Loucy (cell line): ENCODE data around the gene SMTNL2.

Experiments used
- H2AFZ ChIP-seq: fragments of 200-600 bp; sonication (generic); 2 replicates; pipeline ENCODE4 v1.6.0; 2016; ENCODE audit warnings: antibody characterized with exemption, mild to moderate bottlenecking, low read length, moderate library complexity
- H3F3A ChIP-seq: fragments of 200-600 bp; 2 replicates; pipeline ENCODE4 v1.6.0; 2016; ENCODE audit warnings: antibody characterized with exemption, low read depth, mild to moderate bottlenecking
- H3K27me3 ChIP-seq: fragments of 200-600 bp; sonication (generic); 2 replicates; pipeline ENCODE4 v1.6.1; 2014; ENCODE audit warnings: low read length, mild to moderate bottlenecking; ENCODE audit not compliant: insufficient read depth, poor library complexity, severe bottlenecking
- H3K36me3 ChIP-seq: fragments of 200-600 bp; sonication (generic); 2 replicates; pipeline ENCODE4 v1.6.1; 2016; ENCODE audit warnings: low read length; ENCODE audit not compliant: insufficient read depth
- H3K4me1 ChIP-seq: fragments of 200-600 bp; sonication (generic); 2 replicates; pipeline ENCODE4 v1.5.1; 2014; ENCODE audit warnings: low read length, mild to moderate bottlenecking; ENCODE audit not compliant: insufficient read depth, poor library complexity, severe bottlenecking
- H3K4me2 ChIP-seq: fragments of 200-600 bp; sonication (generic); 2 replicates; pipeline ENCODE4 v1.6.0; 2014; ENCODE audit warnings: antibody characterized with exemption, low read length, low read depth, mild to moderate bottlenecking; ENCODE audit not compliant: poor library complexity, severe bottlenecking
- H3K4me3 ChIP-seq: fragments of 200-600 bp; sonication (generic); 2 replicates; pipeline ENCODE4 v1.5.1; 2014; ENCODE audit warnings: low read length, mild to moderate bottlenecking, mixed read lengths; ENCODE audit not compliant: poor library complexity, severe bottlenecking
- H3K79me2 ChIP-seq: fragments of 200-600 bp; sonication (generic); 2 replicates; pipeline ENCODE4 v1.6.1; 2014; ENCODE audit warnings: low read length; ENCODE audit not compliant: insufficient read depth
- H3K9ac ChIP-seq: fragments of 200-600 bp; sonication (generic); 2 replicates; pipeline ENCODE4 v1.6.0; 2014; ENCODE audit warnings: mild to moderate bottlenecking, low read depth, low read length, moderate library complexity; ENCODE audit not compliant: poor library complexity, severe bottlenecking
- H3K9me2 ChIP-seq: fragments of 200-600 bp; sonication (generic); replicated peaks from 2 replicates; pipeline ENCODE4 v1.6.1; 2016; ENCODE audit warnings: low read depth, low read length, mixed read lengths
- H3K9me3 ChIP-seq: fragments of 200-600 bp; sonication (generic); 2 replicates; pipeline ENCODE4 v1.6.1; 2014; ENCODE audit warnings: mild to moderate bottlenecking, antibody characterized with exemption, low read length, low read depth; ENCODE audit not compliant: insufficient read depth
- H4K20me1 ChIP-seq: fragments of 200-600 bp; sonication (generic); 2 replicates; pipeline ENCODE4 v1.6.0; 2014; ENCODE audit warnings: antibody characterized with exemption, low read length, mild to moderate bottlenecking; ENCODE audit not compliant: insufficient read depth, poor library complexity, severe bottlenecking
- EZH2phosphoT487 ChIP-seq: fragments of 200-600 bp; IDR thresholded peaks from 2 replicates; pipeline ENCODE4 v1.6.1; 2018; ENCODE audit warnings: antibody characterized with exemption, mild to moderate bottlenecking, moderate library complexity, borderline replicate concordance
- TF ChIP-seq, protein P1 (sequence below): fragments of 200-600 bp; sonication (generic); conservative IDR thresholded peaks from 2 replicates; pipeline ENCODE4 v1.5.1; 2014; ENCODE audit warnings: mild to moderate bottlenecking, antibody characterized with exemption, low read length

Gene SMTNL2

DNA sequence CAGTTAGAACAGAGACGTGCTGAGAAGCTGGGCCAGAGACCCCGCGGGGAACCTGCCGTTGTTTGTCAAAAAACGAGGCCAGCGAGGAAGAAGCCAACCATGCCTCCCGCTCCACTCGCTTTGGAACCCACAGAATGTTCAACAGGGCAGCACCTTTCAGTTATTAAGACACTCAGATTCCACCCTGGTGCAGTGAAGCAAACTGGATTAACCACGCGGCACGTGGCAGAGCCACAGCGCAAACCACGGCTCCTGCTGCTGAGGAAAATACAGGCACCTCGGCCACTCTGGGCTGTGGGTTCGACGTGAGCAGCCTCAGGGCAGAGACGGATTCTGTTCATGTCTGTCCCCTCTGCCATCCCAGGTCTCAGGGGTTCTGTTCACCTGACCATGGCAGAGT is 32.8 kb downstream of the SMTNL2 start:
- H3K27me3 ChIP-seq: no peaks in the 10 kb centered on the region
- H3K9me3 ChIP-seq: no peaks in the 10 kb centered on the region
- no peaks in the 10 kb centered on the region for H3K36me3 ChIP-seq
- TF ChIP-seq, protein P1, sequence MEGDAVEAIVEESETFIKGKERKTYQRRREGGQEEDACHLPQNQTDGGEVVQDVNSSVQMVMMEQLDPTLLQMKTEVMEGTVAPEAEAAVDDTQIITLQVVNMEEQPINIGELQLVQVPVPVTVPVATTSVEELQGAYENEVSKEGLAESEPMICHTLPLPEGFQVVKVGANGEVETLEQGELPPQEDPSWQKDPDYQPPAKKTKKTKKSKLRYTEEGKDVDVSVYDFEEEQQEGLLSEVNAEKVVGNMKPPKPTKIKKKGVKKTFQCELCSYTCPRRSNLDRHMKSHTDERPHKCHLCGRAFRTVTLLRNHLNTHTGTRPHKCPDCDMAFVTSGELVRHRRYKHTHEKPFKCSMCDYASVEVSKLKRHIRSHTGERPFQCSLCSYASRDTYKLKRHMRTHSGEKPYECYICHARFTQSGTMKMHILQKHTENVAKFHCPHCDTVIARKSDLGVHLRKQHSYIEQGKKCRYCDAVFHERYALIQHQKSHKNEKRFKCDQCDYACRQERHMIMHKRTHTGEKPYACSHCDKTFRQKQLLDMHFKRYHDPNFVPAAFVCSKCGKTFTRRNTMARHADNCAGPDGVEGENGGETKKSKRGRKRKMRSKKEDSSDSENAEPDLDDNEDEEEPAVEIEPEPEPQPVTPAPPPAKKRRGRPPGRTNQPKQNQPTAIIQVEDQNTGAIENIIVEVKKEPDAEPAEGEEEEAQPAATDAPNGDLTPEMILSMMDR: no peak
- no peak for TF ChIP-seq EZH2phosphoT487
- H3F3A ChIP-seq: no peaks in the 10 kb centered on the region
- H3K4me3 ChIP-seq: no peak overlapping the region
- H3K4me2 ChIP-seq: no peak overlapping the region
- no peaks in the 10 kb centered on the region for H3K4me1 ChIP-seq
- H3K9me2 ChIP-seq: no peaks in the 10 kb centered on the region
- H2AFZ ChIP-seq: no peak overlapping the region
- H3K9ac ChIP-seq: no peak overlapping the region
- H3K79me2 ChIP-seq: no peaks in the 10 kb centered on the region
- no peaks in the 10 kb centered on the region for H4K20me1 ChIP-seq

DNA sequence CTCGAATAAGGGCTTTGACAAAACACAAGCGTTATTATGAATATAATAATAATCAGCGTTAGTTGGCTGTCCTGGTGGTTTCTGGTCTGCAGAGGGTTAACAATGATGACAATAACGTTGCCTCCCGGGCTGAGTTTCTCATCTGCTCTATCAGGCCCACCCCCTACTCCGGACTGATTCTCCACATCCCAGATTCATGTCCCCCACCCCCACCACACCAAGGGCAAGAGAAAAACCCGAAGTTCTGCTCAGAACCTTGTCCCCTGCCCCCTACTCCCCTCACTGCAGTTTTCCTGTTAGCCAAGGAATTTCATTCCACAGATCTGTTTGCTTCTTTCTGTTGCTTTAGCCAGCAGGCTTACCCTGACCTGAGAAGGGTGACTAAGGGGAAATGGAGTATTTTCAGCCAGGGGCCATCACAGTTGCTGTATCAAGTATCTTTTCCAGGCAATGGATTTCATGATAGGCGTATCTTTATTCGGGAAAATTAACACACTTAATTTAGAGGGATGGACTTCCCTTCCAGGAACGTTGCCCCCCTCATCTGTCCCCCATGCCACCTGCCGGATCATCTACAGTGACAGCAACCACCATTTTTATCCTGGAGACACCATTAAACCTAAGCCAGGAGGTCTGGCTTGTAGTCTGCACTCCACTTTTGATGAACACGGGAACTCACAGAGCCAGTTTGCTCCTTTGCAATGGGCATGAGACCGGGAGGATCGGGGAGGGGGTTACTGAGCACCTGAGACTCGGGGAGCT is 33.4 kb downstream of the SMTNL2 start:
- TF ChIP-seq, protein P1: no peak
- no peak for TF ChIP-seq EZH2phosphoT487
- Histone ChIP-seq H2AFZ (no peak overlapping the region), H3K4me3 (no peak overlapping the region), H3K4me2 (no peak overlapping the region), H4K20me1 (no peaks in the 10 kb centered on the region), H3K36me3 (no peaks in the 10 kb centered on the region), H3K9me2 (no peaks in the 10 kb centered on the region), H3K9ac (no peak overlapping the region), H3F3A (no peaks in the 10 kb centered on the region), H3K79me2 (no peaks in the 10 kb centered on the region), H3K9me3 (no peaks in the 10 kb centered on the region), H3K27me3 (no peaks in the 10 kb centered on the region), H3K4me1 (no peaks in the 10 kb centered on the region)

DNA sequence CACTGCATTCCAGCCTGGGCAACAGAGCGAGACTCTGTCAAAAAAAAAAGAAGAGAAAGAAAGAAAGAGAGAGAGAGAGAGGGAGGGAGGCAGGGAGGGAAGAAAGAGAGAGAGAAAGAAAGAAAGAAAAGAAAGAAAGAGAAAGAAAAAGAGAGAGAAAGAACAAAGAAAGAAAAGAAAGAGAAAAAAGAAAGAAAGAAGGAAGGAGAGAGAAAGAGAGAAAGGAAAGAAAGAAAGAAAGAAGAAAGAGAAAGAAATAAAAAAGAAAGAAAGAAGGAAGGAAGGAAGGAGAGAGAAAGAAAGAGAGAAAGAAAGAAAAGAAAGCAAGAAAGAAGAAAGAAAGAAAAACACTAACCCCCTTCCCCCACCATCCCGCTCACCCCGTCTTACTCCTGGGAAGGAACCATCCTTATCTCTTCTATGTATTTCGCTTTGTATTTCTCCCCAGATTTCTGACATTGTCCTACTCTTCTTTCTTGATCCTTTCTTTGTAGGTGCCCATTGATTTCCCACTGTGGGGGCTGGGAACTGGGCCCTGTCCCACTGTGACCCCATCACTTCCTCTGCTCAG is 36.3 kb downstream of the SMTNL2 start:
- no peak overlapping the region for H3K9ac ChIP-seq
- no peak overlapping the region for H3K4me3 ChIP-seq
- no peak for TF ChIP-seq EZH2phosphoT487
- H3F3A ChIP-seq: no peaks in the 10 kb centered on the region
- H3K4me2 ChIP-seq: no peak overlapping the region
- no peaks in the 10 kb centered on the region for H3K36me3 ChIP-seq
- no peaks in the 10 kb centered on the region for H3K9me2 ChIP-seq
- no peaks in the 10 kb centered on the region for H3K79me2 ChIP-seq
- H2AFZ ChIP-seq: no peak overlapping the region
- no peaks in the 10 kb centered on the region for H3K4me1 ChIP-seq
- H4K20me1 ChIP-seq: no peaks in the 10 kb centered on the region
- no peaks in the 10 kb centered on the region for H3K27me3 ChIP-seq
- no peaks in the 10 kb centered on the region for H3K9me3 ChIP-seq

DNA sequence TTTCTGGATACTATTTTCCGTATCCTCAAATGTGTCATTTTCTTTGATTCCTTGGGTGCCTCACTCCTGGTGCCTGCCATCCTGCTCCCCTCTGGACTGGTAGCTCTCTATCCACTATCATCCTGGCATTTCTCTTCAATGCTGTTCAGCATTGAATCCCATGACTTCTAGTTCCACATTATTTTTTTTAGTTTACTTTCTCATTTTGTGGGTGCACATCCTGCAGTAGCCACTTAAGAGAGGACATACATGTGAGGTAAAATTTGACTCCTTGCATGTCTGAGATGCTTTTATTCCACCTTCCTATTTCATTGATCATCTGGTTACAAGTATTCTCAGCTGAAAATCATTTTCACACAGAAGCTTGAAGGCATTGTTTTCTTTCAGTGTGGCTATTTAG is 38.0 kb downstream of the SMTNL2 start:
- no peak overlapping the region for H2AFZ ChIP-seq
- no peaks in the 10 kb centered on the region for H3K36me3 ChIP-seq
- no peaks in the 10 kb centered on the region for H4K20me1 ChIP-seq
- H3K4me2 ChIP-seq: no peak overlapping the region
- H3K27me3 ChIP-seq: no peaks in the 10 kb centered on the region
- H3K4me3 ChIP-seq: no peak overlapping the region
- no peak overlapping the region for H3K9ac ChIP-seq
- H3K4me1 ChIP-seq: no peaks in the 10 kb centered on the region
- H3K79me2 ChIP-seq: no peaks in the 10 kb centered on the region
- H3F3A ChIP-seq: no peaks in the 10 kb centered on the region
- no peak for TF ChIP-seq EZH2phosphoT487
- TF ChIP-seq, protein P1: no peak
- H3K9me3 ChIP-seq: no peaks in the 10 kb centered on the region
- no peaks in the 10 kb centered on the region for H3K9me2 ChIP-seq
